Umbilical cord (tissue), 2 donors: ENCODE data around the gene FAM156B. TPM values are rescaled to one million over a fixed set of nuclear protein-coding genes. Genes with fewer than 3 reads are reported as not detected.
"Not testable (repeated sequence)": the region's sequence is repeated elsewhere in the genome, so short reads cannot be mapped to it uniquely, and the experiment has no call there.

Experiments used
- DNase-seq: peaks from one replicate; pipeline ENCODE4 v3.0.0-alpha.2; 2015; ENCODE audit warnings: low spot score
- total RNA-seq: library from RNA; depleted of rRNA; stranded (reverse); fragments of >200 nt; gene quantifications from one replicate; pipeline ENCODE4 v1.2.3, GENCODE V29; 2014; ENCODE audit warnings: low replicate concordance; ENCODE audit not compliant: insufficient read depth

The FAM156B gene
- 30.3 TPM for total RNA-seq

GRCh38 chrX:52896855-52897709 lies at the start of gene FAM156B:
Gene FAM156B, plus strand, starts transcription at chrX:52897330. Its CDS starts 9,896 bp downstream, at chrX:52907226.
- DNase-seq: not testable (repeated sequence)

GRCh38 chrX:52852110-52852860 lies 44.8 kb upstream of the FAM156B start:
- no peak for DNase-seq

DNA sequence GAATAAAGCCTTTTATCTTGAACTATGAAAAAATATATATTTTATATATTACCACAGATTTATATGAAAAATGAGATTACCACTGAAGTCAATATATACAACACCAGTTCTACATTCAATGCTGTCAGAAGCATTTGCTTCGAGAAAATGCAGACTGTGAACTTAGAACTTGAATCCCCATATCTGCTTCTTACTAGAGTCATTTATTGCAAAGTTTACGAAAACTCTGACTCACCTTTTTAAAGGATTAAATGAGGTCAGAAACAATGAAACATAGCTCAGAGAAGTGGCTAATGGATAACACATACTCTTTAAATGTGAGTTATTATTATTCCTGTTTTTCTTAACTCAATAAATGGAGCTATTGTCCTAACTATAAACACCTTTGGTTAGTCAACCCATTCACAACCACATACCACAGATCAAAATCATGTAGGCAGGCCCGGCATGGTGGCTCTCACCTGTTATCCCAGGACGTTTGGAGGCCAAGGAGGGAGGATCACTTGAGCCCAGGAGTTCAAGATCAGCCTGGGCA lies 40.1 kb upstream of the FAM156B start:
- not testable (repeated sequence) for DNase-seq

DNA sequence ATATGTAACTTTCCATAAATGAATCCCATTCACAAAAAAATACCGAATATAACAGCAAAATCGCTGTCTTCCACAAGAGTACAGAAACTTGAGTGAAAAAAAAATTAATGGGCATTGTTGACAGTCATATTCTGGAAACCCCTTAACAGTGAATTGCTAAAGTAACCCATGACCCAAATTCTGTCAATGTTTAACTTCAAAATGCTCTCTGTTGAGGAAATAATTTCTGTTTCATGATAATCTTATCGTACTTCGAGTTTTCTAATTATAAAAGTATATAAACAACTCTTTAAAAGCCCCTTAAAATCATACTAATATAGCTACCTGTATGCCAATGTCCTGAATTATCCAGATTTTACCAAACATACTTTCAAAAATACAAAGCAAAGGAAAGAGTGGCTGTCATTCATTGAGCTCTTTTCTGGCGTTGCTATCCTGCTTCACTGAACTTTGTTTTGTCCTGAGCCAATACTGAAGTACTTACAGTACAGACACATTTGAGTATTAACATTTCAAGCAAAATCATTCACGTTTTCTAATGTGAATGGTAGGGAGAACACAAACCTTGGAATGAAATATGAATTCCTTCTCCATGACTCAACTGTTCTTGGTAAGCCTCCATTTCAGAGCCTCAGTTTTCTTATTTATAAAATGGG lies 31.7 kb upstream of the FAM156B start:
- DNase-seq: no peak

GRCh38 chrX:52867610-52868348 lies 29.4 kb upstream of the FAM156B start, which contains the start of gene XAGE3:
Gene XAGE3, minus strand, starts transcription at chrX:52868083. Its CDS starts 950 bp downstream, at chrX:52867133.
- no peak for DNase-seq

GRCh38 chrX:52870046-52870445 lies 27.1 kb upstream of the FAM156B start:
- DNase-seq: no peak

DNA sequence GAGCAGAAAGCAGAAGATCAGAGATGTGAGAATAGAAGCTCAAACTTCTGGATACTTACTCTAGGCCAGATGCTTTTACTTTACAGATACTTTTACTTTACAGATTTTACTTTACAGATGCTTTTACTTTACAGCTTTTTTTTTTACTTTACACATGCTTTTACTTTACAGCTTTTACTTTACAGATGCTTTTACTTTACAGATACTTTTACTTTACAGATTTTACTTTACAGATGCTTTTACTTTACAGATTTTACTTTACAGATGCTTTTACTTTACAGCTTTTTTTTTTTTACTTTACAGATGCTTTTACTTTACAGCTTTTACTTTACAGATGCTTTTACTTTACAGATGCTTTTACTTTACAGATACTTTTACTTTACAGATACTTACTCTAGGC lies 23.3 kb upstream of the FAM156B start:
- not testable (repeated sequence) for DNase-seq

DNA sequence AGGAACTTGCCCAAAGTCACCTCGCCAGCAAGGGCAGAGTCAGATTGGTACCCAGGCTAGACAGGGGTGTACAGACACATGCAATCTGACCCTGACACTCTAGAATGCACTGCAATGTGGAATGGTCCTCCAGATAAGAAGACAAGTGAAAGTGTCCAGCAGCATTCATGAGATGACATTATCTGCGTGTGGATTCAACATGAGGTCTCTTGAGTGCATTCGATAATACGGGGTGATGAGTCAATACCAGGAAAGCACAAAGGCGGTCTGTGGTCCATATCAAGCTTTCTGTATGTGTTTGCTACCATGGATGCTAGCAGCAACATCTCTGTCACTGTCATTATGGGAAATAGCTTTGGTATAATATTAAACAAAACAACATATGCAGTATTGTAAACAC lies 22.5 kb upstream of the FAM156B start:
- no peak for DNase-seq

GRCh38 chrX:52875436-52875835 lies 21.7 kb upstream of the FAM156B start:
- not testable (repeated sequence) for DNase-seq

- DNase-seq: peak; percentile 13
Observed at GRCh38 chrX:52876386-52876785, 20.7 kb upstream of the FAM156B start.

- not testable (repeated sequence) for DNase-seq
Observed at GRCh38 chrX:52887459-52887858, 9.7 kb upstream of the FAM156B start.

DNA sequence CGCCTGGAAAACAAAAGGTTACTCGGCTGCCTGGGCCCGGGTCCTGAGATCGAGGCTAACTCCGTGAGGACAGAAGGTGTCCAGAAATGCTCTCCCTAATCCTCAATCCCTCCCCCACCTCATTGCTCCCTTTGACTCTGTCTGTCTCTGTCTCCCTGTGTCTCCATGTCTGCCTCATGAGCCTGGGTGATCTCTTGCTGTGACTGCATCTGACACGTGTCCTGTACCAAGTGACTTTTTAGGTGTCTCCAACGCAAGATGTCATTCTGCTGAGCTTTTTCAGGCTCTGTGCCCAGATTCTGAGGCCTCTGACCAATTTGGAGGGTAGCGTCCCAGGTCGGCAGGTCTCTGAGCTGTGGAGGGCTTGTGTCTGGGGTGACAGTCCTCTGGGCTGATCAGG lies 9.0 kb upstream of the FAM156B start:
- not testable (repeated sequence) for DNase-seq

DNA sequence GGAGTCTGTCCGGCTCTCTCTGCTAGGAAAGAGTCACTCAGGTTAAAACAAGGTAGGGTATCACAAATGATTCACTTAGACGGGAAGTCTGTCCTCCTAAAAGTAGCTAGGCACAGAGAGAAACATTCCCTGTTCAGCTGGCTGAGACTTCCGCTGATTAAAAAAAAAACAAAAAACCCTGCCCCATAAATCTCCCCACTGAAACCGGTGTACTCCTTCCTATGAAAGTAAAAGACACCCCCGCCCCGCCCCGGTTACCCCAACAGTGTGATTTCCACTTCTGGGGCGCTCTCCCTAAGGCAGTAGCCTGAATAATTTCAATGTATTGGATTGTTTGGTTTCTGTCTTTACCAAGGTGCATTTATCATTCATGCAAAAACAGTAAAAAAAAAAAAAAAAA lies 692 bp upstream of the FAM156B start:
- not testable (repeated sequence) for DNase-seq

DNA sequence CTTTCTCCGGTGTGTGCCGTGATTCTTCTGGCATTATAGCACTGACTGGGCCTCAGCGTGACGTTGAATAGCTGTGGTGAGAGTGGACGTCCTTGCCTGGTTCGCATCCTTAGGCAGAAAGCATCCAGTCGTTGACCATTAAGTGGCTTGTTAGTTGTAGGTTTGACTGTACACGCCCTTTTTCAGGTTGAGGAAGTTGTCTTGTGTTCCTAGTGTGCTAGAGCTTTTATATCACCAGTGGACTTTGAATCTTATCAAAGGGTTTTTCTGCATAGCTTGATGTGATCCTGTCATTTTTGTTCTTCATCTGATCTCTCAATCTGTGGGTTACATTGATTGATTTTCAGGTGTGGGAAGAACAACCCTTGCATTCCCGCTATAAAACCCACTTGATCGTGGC lies 8.4 kb downstream of the FAM156B start:
- not testable (repeated sequence) for DNase-seq

GRCh38 chrX:52906072-52906471 lies 8.9 kb downstream of the FAM156B start:
- DNase-seq: not testable (repeated sequence)

- DNase-seq: not testable (repeated sequence)
Observed at GRCh38 chrX:52907137-52907536, 10.0 kb downstream of the FAM156B start.

DNA sequence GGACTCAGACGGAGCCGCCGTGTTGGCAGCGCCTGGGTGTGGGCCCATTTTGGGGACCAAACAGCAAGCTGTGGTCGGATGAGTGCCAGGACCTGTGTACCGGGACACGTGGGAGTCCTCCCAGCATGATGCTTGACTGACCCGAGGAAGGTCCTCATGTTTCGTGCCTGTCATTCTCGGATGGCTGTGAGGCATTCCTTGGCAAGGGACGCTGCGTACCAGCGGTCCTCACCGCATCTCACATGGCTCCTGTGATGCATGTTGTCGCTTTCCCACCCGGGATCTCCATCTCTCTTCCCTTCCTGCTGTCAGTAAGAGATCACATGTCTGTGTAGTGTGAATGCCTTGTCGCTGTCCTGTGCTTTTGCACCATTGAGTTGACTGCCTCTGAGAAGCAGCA lies 10.8 kb downstream of the FAM156B start:
- DNase-seq: not testable (repeated sequence)

DNA sequence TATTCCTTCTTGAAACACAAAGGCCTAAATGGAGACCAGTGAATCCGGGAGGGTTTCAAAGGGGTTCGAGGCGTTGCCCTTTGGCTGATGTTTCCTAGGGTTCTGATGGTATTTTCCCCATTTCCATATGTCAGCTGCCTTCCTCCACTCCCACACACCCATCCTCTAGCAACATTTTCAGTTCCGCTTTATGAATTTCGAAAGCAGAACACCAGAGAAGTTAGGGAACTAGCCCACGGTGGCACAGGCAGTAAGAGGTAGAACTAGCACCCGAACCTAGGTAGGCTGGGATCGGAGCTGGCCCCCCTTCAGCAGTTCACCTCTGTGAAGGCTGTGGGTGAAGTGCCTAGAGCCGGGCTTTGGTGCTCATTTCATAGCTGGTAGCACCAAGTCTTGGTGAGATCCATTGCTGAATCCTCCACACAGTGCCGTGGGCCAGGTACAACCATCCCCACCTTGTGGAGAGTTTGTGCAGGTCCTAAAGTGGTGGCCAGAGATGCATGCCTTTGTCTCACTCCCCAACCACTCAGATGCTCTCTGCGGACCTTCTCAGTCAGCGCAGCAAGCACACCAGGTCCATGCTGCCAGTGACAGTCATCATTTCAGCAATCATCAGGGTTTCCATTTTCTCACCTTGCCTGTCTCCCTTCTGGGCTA lies 12.3 kb downstream of the FAM156B start:
- DNase-seq: not testable (repeated sequence)

GRCh38 chrX:52913681-52914080 lies 16.6 kb downstream of the FAM156B start:
- DNase-seq: not testable (repeated sequence)

DNA sequence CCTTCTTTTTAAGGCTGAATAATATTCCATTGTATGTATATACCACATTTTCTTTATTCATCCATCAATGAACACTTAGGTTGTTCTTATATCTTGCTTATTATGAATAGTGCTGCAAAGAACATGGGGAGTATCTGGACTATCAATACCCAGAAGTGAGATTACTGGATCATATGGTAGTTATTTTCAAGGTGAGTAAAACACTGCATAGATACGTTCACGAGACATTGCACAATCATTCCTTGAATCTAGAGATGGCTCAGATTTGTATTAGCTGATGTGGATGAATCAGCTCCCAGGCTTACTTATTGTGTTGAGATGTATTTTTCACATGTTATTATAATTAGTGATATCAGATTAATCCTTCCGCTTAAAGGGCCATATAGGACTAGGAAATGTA lies 17.6 kb downstream of the FAM156B start:
- DNase-seq: not testable (repeated sequence)
